Keratinocyte (primary cell): ENCODE data around the gene OLIG2.

ENCODE experiments used
- CTCF ChIP-seq, 3 experiments: IDR thresholded peaks in 1 of 3; conservative IDR thresholded peaks in 1 of 3; optimal IDR thresholded peaks in 1 of 3; 2 replicates in 2 of 3; 3 replicates in 1 of 3; pipeline versions ENCODE3 to v1.5.1; 2011; ENCODE audit warnings: low read length in 3 of 3, mild to moderate bottlenecking in 3 of 3, moderate library complexity in 2 of 3, control low read depth in 1 of 3, inconsistent platforms in 1 of 3; ENCODE audit not compliant: insufficient read depth in 2 of 3; ENCODE audit errors: extremely low read depth in 1 of 3
- EZH2 ChIP-seq: IDR thresholded peaks from one replicate; pipeline ENCODE4 v1.6.1; 2012; ENCODE audit warnings: inconsistent platforms, mild to moderate bottlenecking, low read length, moderate library complexity

DNA sequence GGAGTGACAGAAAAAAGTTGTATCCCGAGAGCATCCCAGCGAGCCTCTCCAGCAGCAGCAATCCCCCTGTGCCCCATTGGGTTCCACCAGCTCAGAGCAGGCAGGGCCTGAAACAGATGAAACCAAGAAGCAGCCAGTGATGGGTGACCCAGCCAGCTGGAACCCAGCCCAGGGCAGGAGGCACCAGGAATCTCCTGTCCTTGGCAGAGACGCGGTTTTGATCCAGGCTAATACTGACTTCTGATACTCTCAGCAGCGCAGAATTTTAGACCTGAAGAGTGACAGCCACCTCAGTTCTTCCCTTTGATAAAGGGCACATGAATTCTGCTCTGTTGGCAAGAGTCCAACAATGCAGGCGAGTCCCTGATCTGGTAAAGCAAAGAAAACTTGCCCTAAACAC, 32.8 kb downstream of the OLIG2 start:
- TF ChIP-seq CTCF (optimal IDR thresholded peaks at IDR 0.05 in 1 of 3, IDR thresholded peaks at IDR 0.05 in 1 of 3, conservative IDR thresholded peaks at IDR 0.05 in 1 of 3; ENCODE audit: extremely low read depth in 1 of 3, insufficient read depth in 2 of 3, low read length in 3 of 3) (no peak), EZH2 (no peak)
